Measurements from ENCODE around the gene LRRC34. TPM values are rescaled to one million over a fixed set of nuclear protein-coding genes. Genes with fewer than 3 reads are reported as not detected.

LRRC34 gene
- total RNA-seq, 2 experiments from 2014 or later = 3.4 to 4.7 TPM

GRCh38 chr3:169809230-169809795 is 3.4 kb downstream of the LRRC34 start:
- peaks cover 48% of the 10 kb centered on the region for H3K4me1 Mint-ChIP-seq
- POLR2A ChIA-PET = no interaction called here
- no peak for DNase-seq
- peaks cover 8% of the 10 kb centered on the region for H3K36me3 Mint-ChIP-seq (ENCODE audit: low read depth)
- peak overlapping the region; percentile 48 for H3K27ac Mint-ChIP-seq
- H3K27me3 Mint-ChIP-seq = peaks cover 1% of the 10 kb centered on the region
- H3K4me3 Mint-ChIP-seq = peak overlapping the region; percentile 7
- H3K9me3 Mint-ChIP-seq = no peaks in the 10 kb centered on the region
- CTCF ChIA-PET = interaction anchor here (1.1 to 1.2 kb wide), 2 partner anchors 11 to 14 kb away, joined by 3 to 5 read pairs; no protein-coding TSS in a partner anchor

DNA sequence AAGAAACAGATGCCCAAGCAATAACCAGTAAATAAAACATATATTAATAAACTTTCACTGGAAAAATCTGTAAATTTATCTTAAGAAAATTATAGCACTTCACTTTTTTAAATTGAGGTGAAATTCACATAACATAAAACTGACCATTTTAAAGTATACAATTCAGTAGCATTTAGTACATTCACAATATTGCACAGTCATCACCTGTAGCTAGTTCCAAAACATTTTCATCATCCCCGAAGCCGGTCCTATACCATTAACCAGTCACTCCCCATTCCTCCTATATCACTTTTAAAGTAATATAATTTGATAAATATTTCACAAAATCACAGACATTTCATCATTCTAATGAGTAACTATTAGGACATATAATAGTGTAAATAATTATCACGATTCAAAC is 8.0 kb downstream of the LRRC34 start:
- DNase-seq = no peak
- ChIA-PET CTCF (interaction anchor here (1.3 kb wide), 1 partner anchor 33 kb away, joined by 3 read pairs; no protein-coding TSS in a partner anchor), POLR2A (no interaction called here)
- peaks cover 15% of the 10 kb centered on the region for H3K4me1 Mint-ChIP-seq
- H3K27me3 Mint-ChIP-seq = no peaks in the 10 kb centered on the region
- peaks cover 14% of the 10 kb centered on the region for H3K36me3 Mint-ChIP-seq (ENCODE audit: low read depth)
- no peak overlapping the region for H3K4me3 Mint-ChIP-seq
- no peaks in the 10 kb centered on the region for H3K9me3 Mint-ChIP-seq
- no peak overlapping the region for H3K27ac Mint-ChIP-seq

DNA sequence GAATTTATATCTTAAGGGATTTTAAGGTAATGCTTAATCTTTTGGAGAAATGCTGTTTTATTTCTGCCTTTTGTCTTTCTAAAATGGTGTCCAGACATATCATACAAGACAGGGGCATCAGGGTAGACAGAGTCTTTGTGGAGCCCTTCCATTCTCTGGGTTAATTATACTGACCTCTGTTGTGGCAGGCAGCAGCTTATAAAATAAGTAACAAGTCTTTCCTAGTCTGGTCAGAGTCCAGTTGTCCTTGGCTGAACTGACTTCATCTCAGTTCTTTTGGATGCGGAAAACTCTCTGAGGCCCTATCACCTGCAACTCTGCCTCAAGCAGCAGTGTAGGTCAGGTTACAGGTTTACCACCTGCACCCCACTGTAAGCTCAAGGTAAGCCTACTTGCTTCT is 20.3 kb downstream of the LRRC34 start:
- no peak for DNase-seq
- H3K36me3 Mint-ChIP-seq (ENCODE audit: low read depth) = peaks cover 28% of the 10 kb centered on the region
- H3K4me3 Mint-ChIP-seq = no peak overlapping the region
- ChIA-PET POLR2A (no interaction called here), CTCF (no interaction called here)
- no peak overlapping the region for H3K27ac Mint-ChIP-seq
- H3K4me1 Mint-ChIP-seq = peaks cover 5% of the 10 kb centered on the region
- no peaks in the 10 kb centered on the region for H3K9me3 Mint-ChIP-seq
- no peaks in the 10 kb centered on the region for H3K27me3 Mint-ChIP-seq

- POLR2A ChIA-PET = no interaction called here
- no peaks in the 10 kb centered on the region for H3K9me3 Mint-ChIP-seq
- no peak for DNase-seq
- CTCF ChIA-PET = interaction anchor here (1.0 to 1.6 kb wide), 3 partner anchors 8 to 373 kb away, joined by 3 to 4 read pairs (median 3); no protein-coding TSS in a partner anchor
- peaks cover 38% of the 10 kb centered on the region for H3K36me3 Mint-ChIP-seq (ENCODE audit: low read depth)
- no peak overlapping the region for H3K27ac Mint-ChIP-seq
- peaks cover 13% of the 10 kb centered on the region for H3K4me1 Mint-ChIP-seq
- no peak overlapping the region for H3K4me3 Mint-ChIP-seq
- no peaks in the 10 kb centered on the region for H3K27me3 Mint-ChIP-seq
Observed at GRCh38 chr3:169790687-169791429, 21.8 kb downstream of the LRRC34 start.

- POLR2A ChIA-PET = no interaction called here
- Mint-ChIP-seq H3K4me1 (peaks cover 15% of the 10 kb centered on the region), H3K27ac (no peak overlapping the region)
Observed at GRCh38 chr3:169790219-169790618, 22.5 kb downstream of the LRRC34 start.

DNA sequence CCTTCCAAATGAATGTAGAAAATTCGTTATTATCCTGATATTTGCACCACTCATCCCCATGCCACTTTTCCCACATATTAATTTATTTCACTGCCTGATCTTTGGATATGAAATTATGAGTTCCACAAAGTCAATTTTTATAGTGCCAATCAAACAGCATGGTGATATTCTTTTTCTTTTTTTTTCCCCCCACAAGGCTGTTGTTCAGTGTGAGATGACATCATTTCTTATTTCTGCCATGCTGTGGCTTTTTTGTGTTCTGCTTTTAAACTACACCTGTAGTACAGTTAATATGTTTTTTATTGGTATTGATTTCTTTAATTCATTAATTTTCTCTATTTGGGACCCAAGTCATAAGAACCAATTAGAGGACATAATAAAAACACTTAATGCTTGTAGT is 24.9 kb downstream of the LRRC34 start:
- Mint-ChIP-seq H3K36me3 (ENCODE audit: low read depth) (peaks cover 42% of the 10 kb centered on the region), H3K4me3 (no peak overlapping the region), H3K27ac (no peak overlapping the region), H3K9me3 (no peaks in the 10 kb centered on the region), H3K27me3 (no peaks in the 10 kb centered on the region), H3K4me1 (peaks cover 15% of the 10 kb centered on the region)
- no peak for DNase-seq
- POLR2A ChIA-PET = no interaction called here
- CTCF ChIA-PET = no interaction called here

More at GRCh38 chr3:169790219-169790618, 22.5 kb downstream of the LRRC34 start:
- Mint-ChIP-seq H3K27me3 (no peaks in the 10 kb centered on the region), H3K36me3 (ENCODE audit: low read depth) (peaks cover 44% of the 10 kb centered on the region), H3K4me3 (no peak overlapping the region), H3K9me3 (no peaks in the 10 kb centered on the region)
- DNase-seq = no peak
- CTCF ChIA-PET = interaction anchor here (1.2 to 1.6 kb wide), 2 partner anchors 9 to 18 kb away, joined by 3 to 4 read pairs; no protein-coding TSS in a partner anchor

- Mint-ChIP-seq H3K36me3 (ENCODE audit: low read depth) (peaks cover 41% of the 10 kb centered on the region), H3K4me3 (no peak overlapping the region), H3K27ac (no peak overlapping the region), H3K27me3 (no peaks in the 10 kb centered on the region), H3K4me1 (peaks cover 19% of the 10 kb centered on the region), H3K9me3 (no peaks in the 10 kb centered on the region)
- no peak for DNase-seq
- POLR2A ChIA-PET = no interaction called here
- CTCF ChIA-PET = no interaction called here
Observed at GRCh38 chr3:169787120-169787519, 25.6 kb downstream of the LRRC34 start.

DNA sequence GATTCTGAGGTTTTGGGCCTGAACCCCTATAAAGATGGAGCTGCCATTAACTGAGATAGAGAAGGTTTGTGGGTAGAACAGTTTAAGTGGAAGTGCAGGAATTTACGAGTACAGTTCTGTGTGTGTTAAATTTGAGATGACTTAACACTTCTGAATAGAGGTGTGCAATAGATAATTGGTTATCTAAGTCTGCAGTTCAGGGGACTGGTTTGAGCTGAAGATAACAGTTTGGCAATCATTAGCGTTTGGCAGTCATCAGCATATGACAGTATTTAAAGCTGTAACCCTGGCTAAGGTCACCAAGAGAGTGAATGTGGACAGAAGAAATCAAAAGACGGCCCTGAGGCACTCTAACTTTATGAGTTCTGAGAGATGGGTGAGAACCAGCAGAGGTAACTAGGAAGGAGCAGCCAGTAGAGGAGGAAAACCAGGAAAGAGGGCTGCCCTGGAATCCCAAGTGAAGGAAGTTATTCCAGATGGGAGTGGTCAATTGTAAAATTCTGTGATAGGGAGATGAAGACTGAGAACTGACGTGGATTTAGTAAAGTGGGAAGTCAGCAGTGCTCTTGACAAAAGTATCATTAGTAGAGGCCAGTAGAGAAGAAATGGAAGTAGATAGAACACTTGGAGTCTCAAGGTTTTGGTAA is 31.4 kb downstream of the LRRC34 start:
- ChIA-PET POLR2A (no interaction called here), CTCF (interaction anchor here (1.0 kb wide), 1 partner anchor 9 kb away, joined by 3 read pairs; no protein-coding TSS in a partner anchor)
- H3K36me3 Mint-ChIP-seq (ENCODE audit: low read depth) = peaks cover 63% of the 10 kb centered on the region
- peaks cover 58% of the 10 kb centered on the region for H3K4me1 Mint-ChIP-seq
- no peak for DNase-seq
- H3K27ac Mint-ChIP-seq = peak overlapping the region; percentile 67
- no peaks in the 10 kb centered on the region for H3K9me3 Mint-ChIP-seq
- no peaks in the 10 kb centered on the region for H3K27me3 Mint-ChIP-seq
- peak overlapping the region; percentile 31 for H3K4me3 Mint-ChIP-seq

DNA sequence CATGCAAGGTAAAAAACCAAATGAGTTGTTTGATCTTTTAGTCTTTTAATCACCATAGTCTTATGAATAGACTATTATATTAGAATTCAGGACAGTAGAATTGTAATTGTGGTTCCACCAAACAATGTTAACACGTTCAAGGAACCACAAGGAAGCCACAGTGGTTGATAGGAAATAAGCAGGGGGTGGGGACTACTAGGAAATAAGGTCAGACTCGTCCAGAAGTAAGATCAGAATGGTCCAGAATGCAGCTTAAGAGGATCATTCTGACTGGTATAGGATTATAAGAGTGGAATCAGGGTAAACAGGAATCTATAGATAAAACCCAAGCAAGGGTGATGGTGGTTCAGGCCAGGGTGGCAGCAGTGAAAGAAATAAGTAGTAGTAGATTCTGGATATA is 32.0 kb downstream of the LRRC34 start:
- peak overlapping the region; percentile 31 for H3K4me3 Mint-ChIP-seq
- H3K27ac Mint-ChIP-seq = peak overlapping the region; percentile 67
- H3K27me3 Mint-ChIP-seq = no peaks in the 10 kb centered on the region
- H3K9me3 Mint-ChIP-seq = no peaks in the 10 kb centered on the region
- peaks cover 60% of the 10 kb centered on the region for H3K4me1 Mint-ChIP-seq
- DNase-seq = no peak
- POLR2A ChIA-PET = no interaction called here
- CTCF ChIA-PET = interaction anchor here (1.0 kb wide), 1 partner anchor 8 kb away, joined by 3 read pairs; no protein-coding TSS in a partner anchor
- peaks cover 62% of the 10 kb centered on the region for H3K36me3 Mint-ChIP-seq (ENCODE audit: low read depth)

DNA sequence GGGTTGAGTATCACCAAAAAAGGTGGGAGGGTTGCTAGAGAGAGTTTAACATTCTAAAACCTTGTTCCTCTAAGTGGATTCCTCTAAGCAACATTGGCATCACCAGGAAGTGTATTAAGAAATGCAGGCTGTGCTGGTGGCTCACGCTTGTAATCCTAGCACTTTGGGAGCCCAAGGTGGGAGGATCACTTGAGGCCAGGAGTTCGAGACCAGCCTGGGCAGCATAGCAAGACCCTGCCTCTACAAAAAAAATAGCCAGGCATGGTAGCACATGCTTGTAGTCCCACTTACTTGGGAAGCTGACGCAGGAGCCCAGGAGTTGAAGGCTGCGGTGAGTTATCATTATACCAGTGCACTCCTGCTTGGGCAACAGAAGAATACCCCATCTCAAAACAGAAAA is 34.9 kb downstream of the LRRC34 start:
- Mint-ChIP-seq H3K36me3 (ENCODE audit: low read depth) (peaks cover 66% of the 10 kb centered on the region), H3K4me1 (peaks cover 76% of the 10 kb centered on the region), H3K27me3 (no peaks in the 10 kb centered on the region), H3K9me3 (no peaks in the 10 kb centered on the region), H3K4me3 (no peak overlapping the region), H3K27ac (no peak overlapping the region)
- ChIA-PET CTCF (no interaction called here), POLR2A (no interaction called here)
- no peak for DNase-seq

- peaks cover 59% of the 10 kb centered on the region for H3K4me1 Mint-ChIP-seq
Observed at GRCh38 chr3:169774186-169774585, 38.5 kb downstream of the LRRC34 start.

DNA sequence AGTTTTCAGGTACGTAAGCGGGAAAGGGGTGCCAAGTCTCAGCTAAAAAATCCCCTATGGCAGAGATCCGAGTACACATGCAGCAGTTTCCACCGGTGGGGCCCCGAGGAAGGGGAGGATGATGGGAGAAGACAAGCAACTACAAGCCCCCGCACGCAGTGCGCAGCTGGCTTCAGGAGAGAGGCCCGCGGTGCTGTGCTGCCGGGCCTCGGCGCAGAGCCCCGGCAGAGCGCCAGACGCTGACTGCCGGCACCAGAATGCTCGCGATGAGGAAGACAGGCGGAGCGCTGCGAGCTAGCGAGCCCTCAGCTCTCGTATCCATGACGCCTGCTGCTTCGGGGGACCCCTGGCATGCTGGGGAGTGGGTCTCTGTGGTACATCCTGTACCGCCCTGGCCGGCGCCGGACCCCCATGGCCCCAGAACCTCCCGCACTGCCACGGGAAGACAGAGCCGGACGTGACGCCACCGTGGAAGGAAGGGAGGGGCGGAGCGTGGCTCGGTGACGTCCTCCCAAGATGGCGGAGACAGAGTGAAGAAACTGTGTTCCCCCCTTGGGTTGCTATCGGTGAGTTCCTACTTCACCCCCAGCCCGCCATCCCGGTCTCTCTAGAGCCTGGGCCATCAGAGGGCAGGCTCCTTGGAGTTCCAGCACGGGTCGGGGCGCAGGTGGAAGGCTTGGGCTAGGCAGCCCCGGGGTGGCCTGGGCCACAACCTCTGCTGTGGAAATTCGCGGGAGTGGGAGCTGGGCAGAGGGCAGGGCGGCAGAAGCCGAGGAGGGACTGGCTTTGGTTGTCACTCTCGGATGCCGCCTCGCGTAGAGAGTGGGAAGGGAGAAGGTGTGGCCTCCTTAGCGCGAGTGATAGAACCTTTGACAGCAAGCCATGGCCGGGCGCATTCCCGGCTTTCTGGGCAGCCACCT is 39.5 kb downstream of the LRRC34 start, which contains the start of gene MYNN:
Gene MYNN, plus strand, starts transcription at position 500 of the 920 bp plus-strand sequence. CDS start 900 bp downstream, outside the sequence.
- Mint-ChIP-seq H3K4me1 (peaks cover 53% of the 10 kb centered on the region), H3K36me3 (ENCODE audit: low read depth) (peaks cover 27% of the 10 kb centered on the region), H3K27me3 (no peaks in the 10 kb centered on the region), H3K9me3 (no peaks in the 10 kb centered on the region), H3K4me3 (peak within 1 kb of the TSS; percentile 95), H3K27ac (peak within 1 kb of the TSS; percentile 100)
- CTCF ChIA-PET = interaction anchor here (0.9 to 2.6 kb wide), 6 partner anchors 8 to 261 kb away, joined by 3 to 6 read pairs (median 4); partner anchors contain the start of gene SEC62
- POLR2A ChIA-PET = interaction anchor here (0.6 to 0.7 kb wide), 2 partner anchors 205 to 328 kb away, joined by 3 read pairs; no protein-coding TSS in a partner anchor
- peak; percentile 93 for DNase-seq

More at GRCh38 chr3:169774186-169774585, 38.5 kb downstream of the LRRC34 start:
- H3K4me3 Mint-ChIP-seq = peak overlapping the region; percentile 95
- ChIA-PET POLR2A (no interaction called here), CTCF (interaction anchor here (0.9 to 2.4 kb wide), 2 partner anchors 20 to 32 kb away, joined by 3 to 6 read pairs; no protein-coding TSS in a partner anchor)
- H3K27ac Mint-ChIP-seq = peak overlapping the region; percentile 100
- H3K36me3 Mint-ChIP-seq (ENCODE audit: low read depth) = peaks cover 36% of the 10 kb centered on the region
- DNase-seq = no peak
- H3K9me3 Mint-ChIP-seq = no peaks in the 10 kb centered on the region
- no peaks in the 10 kb centered on the region for H3K27me3 Mint-ChIP-seq
